T47D (cell line): ENCODE measurements around the gene ATOH8.

Source experiments
- DNase-seq, 2 experiments: peaks; one replicate each; pipeline versions ENCODE4 v3.0.0 to v3.0.0-alpha.2; 2011 to 2012; ENCODE audit warnings: low read depth in 1 of 2, low spot score in 1 of 2
- JUND ChIP-seq: IDR thresholded peaks from 2 replicates; pipeline ENCODE4 v1.6.1; 2012; ENCODE audit warnings: low read depth
- in situ Hi-C: cut with HindIII; loops from 2 replicates; pipeline ENCODE4 v1.10.0; 2016; ENCODE audit warnings: low sequenced_read_pairs, low pct_unique_long_range_greater_than_20kb

ATOH8 gene

DNA sequence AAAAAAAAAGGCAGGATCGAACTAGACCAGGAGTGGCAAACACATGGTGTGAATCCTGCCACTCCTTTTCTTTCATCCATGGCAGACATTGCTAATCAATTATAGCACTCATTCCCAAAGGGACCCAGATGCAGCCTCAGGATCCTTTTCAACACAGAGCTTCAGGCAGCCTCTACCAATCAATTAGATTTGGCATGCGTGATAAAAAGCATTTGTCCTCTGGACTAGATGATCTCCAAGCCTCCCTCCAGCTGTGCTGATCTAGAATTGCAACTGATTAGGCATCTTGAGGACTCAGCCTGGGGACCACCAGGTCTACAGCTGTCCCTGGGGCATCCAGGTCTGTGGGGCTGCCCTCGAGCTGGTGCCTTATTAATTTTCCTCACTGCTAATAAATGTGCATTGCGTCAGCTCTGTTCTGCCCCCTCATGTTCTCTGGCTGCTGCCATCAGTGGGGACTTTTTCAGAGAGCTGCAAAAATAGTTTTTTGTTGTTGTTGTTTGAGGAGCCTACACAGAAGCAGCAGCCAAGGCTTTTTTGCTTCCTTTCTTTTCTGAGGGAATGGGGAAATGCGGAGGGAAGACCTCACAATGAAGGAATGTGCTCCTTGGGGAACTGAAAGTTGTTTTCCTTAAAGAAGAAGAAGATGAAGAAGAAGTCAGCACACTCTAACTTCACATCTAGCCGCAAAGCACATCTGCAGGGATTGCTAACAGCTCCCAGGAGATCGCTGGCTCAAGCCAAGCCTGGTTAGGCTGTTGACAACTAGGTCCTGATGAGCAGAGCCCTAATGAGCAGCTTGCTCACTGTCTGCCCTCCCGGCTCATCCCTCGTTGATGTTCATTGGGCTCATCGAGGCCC is 8.8 kb upstream of the ATOH8 start:
- in situ Hi-C loops, result no loop called here
- no peak for DNase-seq
- no peak for TF ChIP-seq JUND

GRCh38 chr2:85745619-85746018 is 8.2 kb upstream of the ATOH8 start:
- no peak for DNase-seq
- no peak for TF ChIP-seq JUND
- in situ Hi-C loops, result no loop called here

- no peak for TF ChIP-seq JUND
- in situ Hi-C loops, result no loop called here
- DNase-seq, result no peak
Measured at GRCh38 chr2:85746321-85747004, 7.3 kb upstream of the ATOH8 start.

DNA sequence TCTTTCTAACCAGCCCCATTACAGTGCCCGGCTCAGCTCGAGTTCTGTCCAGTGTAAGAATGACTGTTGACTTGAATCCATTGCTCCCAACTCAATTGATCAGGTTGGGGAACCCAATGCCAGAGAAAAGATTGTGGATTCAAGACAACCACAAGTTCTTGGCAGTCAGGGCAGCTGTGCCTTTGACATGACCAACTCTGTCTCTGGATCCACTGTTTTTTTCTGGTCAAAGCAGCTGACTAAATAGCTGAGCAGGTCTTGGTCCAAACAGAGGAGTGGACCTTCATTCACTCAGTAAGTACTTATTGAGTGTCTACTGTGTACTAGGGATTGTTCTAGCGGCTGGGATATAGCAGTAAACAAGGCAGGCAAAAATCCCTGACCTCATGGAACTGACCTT is 6.3 kb upstream of the ATOH8 start:
- no peak for DNase-seq
- TF ChIP-seq JUND, result no peak
- in situ Hi-C loops, result no loop called here

GRCh38 chr2:85748039-85748734 is 5.6 kb upstream of the ATOH8 start:
- in situ Hi-C loops, result no loop called here
- DNase-seq, result no peak
- TF ChIP-seq JUND, result no peak

GRCh38 chr2:85748985-85749875 is 4.6 kb upstream of the ATOH8 start:
- TF ChIP-seq JUND, result no peak
- in situ Hi-C loops, result no loop called here

GRCh38 chr2:85750587-85751575 is 2.9 kb upstream of the ATOH8 start:
- peak; percentile 51 to 61 for DNase-seq
- no peak for TF ChIP-seq JUND
- in situ Hi-C loops, result no loop called here

More at GRCh38 chr2:85748985-85749875, 4.6 kb upstream of the ATOH8 start:
- no peak for DNase-seq

DNA sequence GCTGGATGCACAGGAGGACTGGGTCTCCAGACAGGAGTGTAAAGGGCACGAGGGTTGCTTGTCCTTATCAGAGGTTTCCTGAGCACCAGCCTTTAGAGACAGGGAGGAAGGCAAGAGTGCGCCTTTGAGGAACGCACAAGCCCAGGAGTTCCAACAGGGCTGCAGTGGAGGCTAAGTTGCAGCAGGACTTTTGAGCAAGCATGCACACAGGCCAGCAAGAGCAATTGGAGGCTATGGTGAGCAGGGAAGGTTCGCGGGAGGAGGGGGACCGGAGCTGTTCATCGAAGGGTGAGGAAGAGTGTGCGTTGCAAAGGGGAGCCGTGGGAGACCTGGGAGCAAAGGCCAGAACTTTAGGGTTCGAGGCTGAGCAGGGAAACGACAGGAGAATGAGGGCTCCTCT is 2.2 kb upstream of the ATOH8 start:
- in situ Hi-C loops, result no loop called here

GRCh38 chr2:85753035-85753524 is 711 bp upstream of the ATOH8 start:
- no peak for DNase-seq
- in situ Hi-C loops, result no loop called here
- TF ChIP-seq JUND, result no peak

More for the DNA sequence above, 2.2 kb upstream of the ATOH8 start:
- DNase-seq, result no peak
- TF ChIP-seq JUND, result no peak

DNA sequence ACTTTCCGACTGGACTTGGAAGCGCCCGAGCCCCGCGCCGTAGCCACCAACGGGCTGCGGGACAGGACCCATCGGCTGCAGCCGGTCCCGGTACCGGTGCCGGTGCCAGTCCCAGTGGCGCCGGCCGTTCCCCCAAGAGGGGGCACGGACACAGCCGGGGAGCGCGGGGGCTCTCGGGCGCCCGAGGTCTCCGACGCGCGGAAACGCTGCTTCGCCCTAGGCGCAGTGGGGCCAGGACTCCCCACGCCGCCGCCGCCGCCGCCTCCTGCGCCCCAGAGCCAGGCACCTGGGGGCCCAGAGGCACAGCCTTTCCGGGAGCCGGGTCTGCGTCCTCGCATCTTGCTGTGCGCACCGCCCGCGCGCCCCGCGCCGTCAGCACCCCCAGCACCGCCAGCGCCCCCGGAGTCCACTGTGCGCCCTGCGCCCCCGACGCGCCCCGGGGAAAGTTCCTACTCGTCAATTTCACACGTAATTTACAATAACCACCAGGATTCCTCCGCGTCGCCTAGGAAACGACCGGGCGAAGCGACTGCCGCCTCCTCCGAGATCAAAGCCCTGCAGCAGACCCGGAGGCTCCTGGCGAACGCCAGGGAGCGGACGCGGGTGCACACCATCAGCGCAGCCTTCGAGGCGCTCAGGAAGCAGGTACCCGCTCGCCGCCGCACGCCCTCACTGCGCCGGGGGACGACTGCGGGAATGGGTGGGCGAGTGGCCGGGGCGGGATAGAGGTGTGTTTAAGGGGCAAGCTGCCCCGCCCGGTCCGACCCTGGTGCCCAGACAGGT is 713 bp downstream of the ATOH8 start:
- DNase-seq, result no peak
- no peak for TF ChIP-seq JUND
- in situ Hi-C loops, result no loop called here
